K562 (cell line): Measurements from ENCODE around the gene TNFAIP1. TPM values are rescaled to one million over a fixed set of nuclear protein-coding genes. Genes with fewer than 3 reads are reported as not detected.

Source experiments
- CBX3 ChIP-seq, 2 experiments: IDR thresholded peaks; 1 replicate in 1 of 2; 2 replicates in 1 of 2; pipeline ENCODE4 v1.6.1; 2012; ENCODE audit warnings: inconsistent platforms in 2 of 2, low read length in 2 of 2, borderline replicate concordance in 1 of 2, control low read depth in 1 of 2
- CREBBP ChIP-seq: IDR thresholded peaks from one replicate; pipeline ENCODE4 v1.6.1; 2012; ENCODE audit warnings: low read depth, mild to moderate bottlenecking, control low read depth, inconsistent platforms, low read length
- ELF4 ChIP-seq: fragments of 450-650 bp; formaldehyde crosslinking; IDR thresholded peaks from 2 replicates; pipeline ENCODE4 v1.4.0; 2022; ENCODE audit warnings: missing genetic modification characterization
- FIP1L1 ChIP-seq: fragments of 200-400 bp; formaldehyde crosslinking; IDR thresholded peaks from 2 replicates; pipeline ENCODE4 v1.6.1; 2018; ENCODE audit warnings: mild to moderate bottlenecking, low read depth, low read length; ENCODE audit not compliant: poor library complexity, severe bottlenecking
- HNRNPK ChIP-seq: fragments of 200-400 bp; formaldehyde crosslinking; IDR thresholded peaks from one replicate; pipeline ENCODE4 v1.6.1; 2018; ENCODE audit warnings: mild to moderate bottlenecking, low read depth, low read length; ENCODE audit not compliant: poor library complexity, severe bottlenecking
- HOXB6 ChIP-seq: fragments of 250-450 bp; sonication (Bioruptor Pico); IDR thresholded peaks from 2 replicates; pipeline ENCODE4 v1.5.1; 2022; ENCODE audit warnings: mild to moderate bottlenecking, borderline replicate concordance
- ZNF707 ChIP-seq: fragments of 250-450 bp; sonication (Bioruptor Pico); conservative IDR thresholded peaks from 2 replicates; pipeline ENCODE4 v1.8.0; 2022; ENCODE audit warnings: inconsistent platforms, mild to moderate bottlenecking, moderate library complexity
- polyA plus RNA-seq, 8 experiments: library from polyadenylated mRNA; depleted of rRNA in 4 of 8; stranded (reverse) in 5 of 8; unstranded in 3 of 8; fragments of >200 nt; fragmentation: Nextera tagmentation in 2 of 8; fragmentation: Illumina TruSeq in 1 of 8; extraction: Ambion mirVana in 2 of 8; extraction: Trizol in 1 of 8; gene quantifications; 2 replicates each; pipeline versions ENCODE4 v1.2.1 to v1.2.3, GENCODE V29; 2011 to 2014; ENCODE audit warnings: inconsistent platforms in 1 of 8, missing spikeins in 1 of 8
- total RNA-seq, 7 experiments: library from RNA; depleted of rRNA in 6 of 7; stranded (reverse); fragments of >200 nt in 6 of 7; fragmentation: Illumina TruSeq in 2 of 7; extraction: Trizol in 2 of 7; gene quantifications; 2 replicates each; pipeline versions ENCODE4 v1.2.1 to v1.2.3, GENCODE V29; 2011 to 2021; ENCODE audit warnings: low replicate concordance in 1 of 7
- TF ChIP-seq, protein P1 (sequence below): fragments of 250-450 bp; sonication (Bioruptor Pico); IDR thresholded peaks from 2 replicates; pipeline ENCODE4 v1.4.0; 2020
- TF ChIP-seq, protein P2 (sequence below): fragments of 450-650 bp; IDR thresholded peaks from 2 replicates; pipeline ENCODE4 v1.6.1; 2016; ENCODE audit warnings: mild to moderate bottlenecking, moderate library complexity

Gene TNFAIP1
- total and polyA plus RNA-seq, 9 of the 15 experiments (the other 6 are each of a cell fraction or from before 2014, with no cell fraction given) = 2.1 to 20.1 (median 8.2) TPM

DNA sequence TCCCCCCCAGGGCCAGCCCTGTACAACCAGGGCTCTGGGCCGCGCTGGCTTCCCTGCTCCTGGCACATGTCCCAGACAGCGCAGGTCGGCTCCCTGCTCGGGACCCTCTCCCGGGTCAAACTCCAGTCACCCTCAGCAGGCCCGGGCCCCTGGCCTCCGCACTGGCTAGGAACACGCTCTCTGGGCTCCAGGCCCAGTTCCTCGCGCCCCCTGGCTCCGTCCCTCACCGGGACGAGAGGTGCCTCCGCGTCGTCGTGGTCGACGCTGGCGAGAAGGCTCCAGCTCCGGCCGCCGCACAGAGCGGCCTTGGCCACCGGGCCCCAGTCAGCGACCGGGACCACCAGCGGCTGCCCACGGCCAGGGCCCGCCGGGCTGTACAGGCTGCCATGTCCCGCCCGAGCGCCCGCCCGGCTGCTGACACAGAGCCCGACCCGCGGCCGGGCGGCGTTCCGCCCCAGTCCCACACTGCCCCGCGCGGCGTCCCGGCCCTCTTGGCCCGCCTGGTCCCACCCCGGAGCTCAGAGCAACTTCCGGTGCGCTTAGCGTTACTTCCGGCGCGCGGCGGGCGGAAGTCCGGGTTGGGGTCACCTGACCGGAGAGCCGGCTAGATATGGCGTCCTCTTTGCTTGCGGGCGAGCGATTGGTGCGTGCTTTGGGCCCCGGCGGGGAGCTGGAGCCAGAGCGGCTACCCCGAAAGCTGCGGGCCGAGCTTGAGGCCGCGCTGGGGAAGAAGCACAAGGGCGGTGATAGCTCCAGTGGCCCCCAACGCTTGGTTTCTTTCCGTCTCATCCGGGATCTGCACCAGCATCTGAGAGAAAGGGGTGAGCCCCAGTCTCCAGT lies 21.7 kb downstream of the TNFAIP1 start, which contains the start of gene POLDIP2 (continued):
- TF ChIP-seq, protein P1, sequence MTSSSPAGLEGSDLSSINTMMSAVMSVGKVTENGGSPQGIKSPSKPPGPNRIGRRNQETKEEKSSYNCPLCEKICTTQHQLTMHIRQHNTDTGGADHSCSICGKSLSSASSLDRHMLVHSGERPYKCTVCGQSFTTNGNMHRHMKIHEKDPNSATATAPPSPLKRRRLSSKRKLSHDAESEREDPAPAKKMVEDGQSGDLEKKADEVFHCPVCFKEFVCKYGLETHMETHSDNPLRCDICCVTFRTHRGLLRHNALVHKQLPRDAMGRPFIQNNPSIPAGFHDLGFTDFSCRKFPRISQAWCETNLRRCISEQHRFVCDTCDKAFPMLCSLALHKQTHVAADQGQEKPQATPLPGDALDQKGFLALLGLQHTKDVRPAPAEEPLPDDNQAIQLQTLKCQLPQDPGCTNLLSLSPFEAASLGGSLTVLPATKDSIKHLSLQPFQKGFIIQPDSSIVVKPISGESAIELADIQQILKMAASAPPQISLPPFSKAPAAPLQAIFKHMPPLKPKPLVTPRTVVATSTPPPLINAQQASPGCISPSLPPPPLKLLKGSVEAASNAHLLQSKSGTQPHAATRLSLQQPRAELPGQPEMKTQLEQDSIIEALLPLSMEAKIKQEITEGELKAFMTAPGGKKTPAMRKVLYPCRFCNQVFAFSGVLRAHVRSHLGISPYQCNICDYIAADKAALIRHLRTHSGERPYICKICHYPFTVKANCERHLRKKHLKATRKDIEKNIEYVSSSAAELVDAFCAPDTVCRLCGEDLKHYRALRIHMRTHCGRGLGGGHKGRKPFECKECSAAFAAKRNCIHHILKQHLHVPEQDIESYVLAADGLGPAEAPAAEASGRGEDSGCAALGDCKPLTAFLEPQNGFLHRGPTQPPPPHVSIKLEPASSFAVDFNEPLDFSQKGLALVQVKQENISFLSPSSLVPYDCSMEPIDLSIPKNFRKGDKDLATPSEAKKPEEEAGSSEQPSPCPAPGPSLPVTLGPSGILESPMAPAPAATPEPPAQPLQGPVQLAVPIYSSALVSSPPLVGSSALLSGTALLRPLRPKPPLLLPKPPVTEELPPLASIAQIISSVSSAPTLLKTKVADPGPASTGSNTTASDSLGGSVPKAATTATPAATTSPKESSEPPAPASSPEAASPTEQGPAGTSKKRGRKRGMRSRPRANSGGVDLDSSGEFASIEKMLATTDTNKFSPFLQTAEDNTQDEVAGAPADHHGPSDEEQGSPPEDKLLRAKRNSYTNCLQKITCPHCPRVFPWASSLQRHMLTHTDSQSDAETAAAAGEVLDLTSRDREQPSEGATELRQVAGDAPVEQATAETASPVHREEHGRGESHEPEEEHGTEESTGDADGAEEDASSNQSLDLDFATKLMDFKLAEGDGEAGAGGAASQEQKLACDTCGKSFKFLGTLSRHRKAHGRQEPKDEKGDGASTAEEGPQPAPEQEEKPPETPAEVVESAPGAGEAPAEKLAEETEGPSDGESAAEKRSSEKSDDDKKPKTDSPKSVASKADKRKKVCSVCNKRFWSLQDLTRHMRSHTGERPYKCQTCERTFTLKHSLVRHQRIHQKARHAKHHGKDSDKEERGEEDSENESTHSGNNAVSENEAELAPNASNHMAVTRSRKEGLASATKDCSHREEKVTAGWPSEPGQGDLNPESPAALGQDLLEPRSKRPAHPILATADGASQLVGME (CRISPR knock-in tag) = no peak
- TF ChIP-seq CREBBP (no peak), ELF4 (CRISPR knock-in tag) (no peak), ZNF707 (CRISPR knock-in tag) (0 out of 2 replicates have a peak, but pooled peaks have one; percentile 6), HOXB6 (no peak), CBX3 (IDR thresholded peaks at IDR 0.05; ENCODE audit: borderline replicate concordance in 1 of 2, low read length in 2 of 2) (no peak), FIP1L1 (peak; percentile 87), HNRNPK (no peak)
- TF ChIP-seq, protein P2, sequence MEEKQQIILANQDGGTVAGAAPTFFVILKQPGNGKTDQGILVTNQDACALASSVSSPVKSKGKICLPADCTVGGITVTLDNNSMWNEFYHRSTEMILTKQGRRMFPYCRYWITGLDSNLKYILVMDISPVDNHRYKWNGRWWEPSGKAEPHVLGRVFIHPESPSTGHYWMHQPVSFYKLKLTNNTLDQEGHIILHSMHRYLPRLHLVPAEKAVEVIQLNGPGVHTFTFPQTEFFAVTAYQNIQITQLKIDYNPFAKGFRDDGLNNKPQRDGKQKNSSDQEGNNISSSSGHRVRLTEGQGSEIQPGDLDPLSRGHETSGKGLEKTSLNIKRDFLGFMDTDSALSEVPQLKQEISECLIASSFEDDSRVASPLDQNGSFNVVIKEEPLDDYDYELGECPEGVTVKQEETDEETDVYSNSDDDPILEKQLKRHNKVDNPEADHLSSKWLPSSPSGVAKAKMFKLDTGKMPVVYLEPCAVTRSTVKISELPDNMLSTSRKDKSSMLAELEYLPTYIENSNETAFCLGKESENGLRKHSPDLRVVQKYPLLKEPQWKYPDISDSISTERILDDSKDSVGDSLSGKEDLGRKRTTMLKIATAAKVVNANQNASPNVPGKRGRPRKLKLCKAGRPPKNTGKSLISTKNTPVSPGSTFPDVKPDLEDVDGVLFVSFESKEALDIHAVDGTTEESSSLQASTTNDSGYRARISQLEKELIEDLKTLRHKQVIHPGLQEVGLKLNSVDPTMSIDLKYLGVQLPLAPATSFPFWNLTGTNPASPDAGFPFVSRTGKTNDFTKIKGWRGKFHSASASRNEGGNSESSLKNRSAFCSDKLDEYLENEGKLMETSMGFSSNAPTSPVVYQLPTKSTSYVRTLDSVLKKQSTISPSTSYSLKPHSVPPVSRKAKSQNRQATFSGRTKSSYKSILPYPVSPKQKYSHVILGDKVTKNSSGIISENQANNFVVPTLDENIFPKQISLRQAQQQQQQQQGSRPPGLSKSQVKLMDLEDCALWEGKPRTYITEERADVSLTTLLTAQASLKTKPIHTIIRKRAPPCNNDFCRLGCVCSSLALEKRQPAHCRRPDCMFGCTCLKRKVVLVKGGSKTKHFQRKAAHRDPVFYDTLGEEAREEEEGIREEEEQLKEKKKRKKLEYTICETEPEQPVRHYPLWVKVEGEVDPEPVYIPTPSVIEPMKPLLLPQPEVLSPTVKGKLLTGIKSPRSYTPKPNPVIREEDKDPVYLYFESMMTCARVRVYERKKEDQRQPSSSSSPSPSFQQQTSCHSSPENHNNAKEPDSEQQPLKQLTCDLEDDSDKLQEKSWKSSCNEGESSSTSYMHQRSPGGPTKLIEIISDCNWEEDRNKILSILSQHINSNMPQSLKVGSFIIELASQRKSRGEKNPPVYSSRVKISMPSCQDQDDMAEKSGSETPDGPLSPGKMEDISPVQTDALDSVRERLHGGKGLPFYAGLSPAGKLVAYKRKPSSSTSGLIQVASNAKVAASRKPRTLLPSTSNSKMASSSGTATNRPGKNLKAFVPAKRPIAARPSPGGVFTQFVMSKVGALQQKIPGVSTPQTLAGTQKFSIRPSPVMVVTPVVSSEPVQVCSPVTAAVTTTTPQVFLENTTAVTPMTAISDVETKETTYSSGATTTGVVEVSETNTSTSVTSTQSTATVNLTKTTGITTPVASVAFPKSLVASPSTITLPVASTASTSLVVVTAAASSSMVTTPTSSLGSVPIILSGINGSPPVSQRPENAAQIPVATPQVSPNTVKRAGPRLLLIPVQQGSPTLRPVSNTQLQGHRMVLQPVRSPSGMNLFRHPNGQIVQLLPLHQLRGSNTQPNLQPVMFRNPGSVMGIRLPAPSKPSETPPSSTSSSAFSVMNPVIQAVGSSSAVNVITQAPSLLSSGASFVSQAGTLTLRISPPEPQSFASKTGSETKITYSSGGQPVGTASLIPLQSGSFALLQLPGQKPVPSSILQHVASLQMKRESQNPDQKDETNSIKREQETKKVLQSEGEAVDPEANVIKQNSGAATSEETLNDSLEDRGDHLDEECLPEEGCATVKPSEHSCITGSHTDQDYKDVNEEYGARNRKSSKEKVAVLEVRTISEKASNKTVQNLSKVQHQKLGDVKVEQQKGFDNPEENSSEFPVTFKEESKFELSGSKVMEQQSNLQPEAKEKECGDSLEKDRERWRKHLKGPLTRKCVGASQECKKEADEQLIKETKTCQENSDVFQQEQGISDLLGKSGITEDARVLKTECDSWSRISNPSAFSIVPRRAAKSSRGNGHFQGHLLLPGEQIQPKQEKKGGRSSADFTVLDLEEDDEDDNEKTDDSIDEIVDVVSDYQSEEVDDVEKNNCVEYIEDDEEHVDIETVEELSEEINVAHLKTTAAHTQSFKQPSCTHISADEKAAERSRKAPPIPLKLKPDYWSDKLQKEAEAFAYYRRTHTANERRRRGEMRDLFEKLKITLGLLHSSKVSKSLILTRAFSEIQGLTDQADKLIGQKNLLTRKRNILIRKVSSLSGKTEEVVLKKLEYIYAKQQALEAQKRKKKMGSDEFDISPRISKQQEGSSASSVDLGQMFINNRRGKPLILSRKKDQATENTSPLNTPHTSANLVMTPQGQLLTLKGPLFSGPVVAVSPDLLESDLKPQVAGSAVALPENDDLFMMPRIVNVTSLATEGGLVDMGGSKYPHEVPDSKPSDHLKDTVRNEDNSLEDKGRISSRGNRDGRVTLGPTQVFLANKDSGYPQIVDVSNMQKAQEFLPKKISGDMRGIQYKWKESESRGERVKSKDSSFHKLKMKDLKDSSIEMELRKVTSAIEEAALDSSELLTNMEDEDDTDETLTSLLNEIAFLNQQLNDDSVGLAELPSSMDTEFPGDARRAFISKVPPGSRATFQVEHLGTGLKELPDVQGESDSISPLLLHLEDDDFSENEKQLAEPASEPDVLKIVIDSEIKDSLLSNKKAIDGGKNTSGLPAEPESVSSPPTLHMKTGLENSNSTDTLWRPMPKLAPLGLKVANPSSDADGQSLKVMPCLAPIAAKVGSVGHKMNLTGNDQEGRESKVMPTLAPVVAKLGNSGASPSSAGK = peak; percentile 58; the same call in 1 of the 2 replicates
